Mammary epithelial cell (primary cell): ENCODE data around the gene CFC1.
"Not testable (repeated sequence)": the region's sequence is repeated elsewhere in the genome, so short reads cannot be mapped to it uniquely, and the experiment has no call there.

Experiments
- CTCF ChIP-seq, 2 donors: IDR thresholded peaks in 1 of 2; conservative IDR thresholded peaks in 1 of 2; 2 replicates each; pipeline ENCODE4 v1.5.1; 2011 to 2012; ENCODE audit warnings: inconsistent platforms in 2 of 2, low read length in 2 of 2, mild to moderate bottlenecking in 2 of 2, control low read depth in 1 of 2, low read depth in 1 of 2; ENCODE audit not compliant: insufficient read depth in 1 of 2; ENCODE audit errors: extremely low read depth in 1 of 2
- EZH2 ChIP-seq: IDR thresholded peaks from 2 replicates; pipeline ENCODE4 v1.6.1; 2012; ENCODE audit warnings: low read length, inconsistent platforms, borderline replicate concordance

GRCh38 chr2:130579121-130579520, 20.3 kb downstream of the CFC1 start:
- TF ChIP-seq CTCF (conservative IDR thresholded peaks at IDR 0.05 in 1 of 2, IDR thresholded peaks at IDR 0.05 in 1 of 2; ENCODE audit: extremely low read depth in 1 of 2, insufficient read depth in 1 of 2, low read depth in 1 of 2, low read length in 2 of 2); EZH2: not testable (repeated sequence)
